ENCODE results near the gene NSUN7. TPM values are rescaled to one million over a fixed set of nuclear protein-coding genes. Genes with fewer than 3 reads are reported as not detected.

The NSUN7 gene
- total RNA-seq, 2 donors from 2014 or later = 0.19 TPM; not detected in 1

DNA sequence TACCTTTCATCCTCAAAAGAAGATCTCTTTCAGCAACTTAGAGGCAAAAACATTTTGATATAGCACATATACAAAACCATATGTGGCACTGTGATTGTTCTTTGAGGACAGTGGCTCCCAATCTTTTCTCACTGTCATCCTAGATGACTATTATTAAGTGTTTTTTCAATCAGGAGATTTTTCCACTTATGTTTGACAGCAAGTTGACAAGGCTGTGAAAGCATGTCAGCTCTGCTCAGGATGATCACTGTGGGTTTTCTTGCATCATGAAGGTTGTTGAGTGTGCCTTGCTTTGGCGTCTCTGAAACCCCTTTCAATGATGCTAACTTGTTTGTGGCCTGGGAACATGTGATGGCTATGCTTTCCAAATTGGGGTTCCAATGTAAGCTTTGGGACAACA, 20.2 kb upstream of the NSUN7 start:
- Mint-ChIP-seq H3K36me3 (no peaks in the 10 kb centered on the region), H3K9me3 (no peaks in the 10 kb centered on the region), H3K27ac (no peak overlapping the region)
- ATAC-seq (no peak), DNase-seq (ENCODE audit: low spot score in 2 of 2) (no peak)

- no peaks in the 10 kb centered on the region for H3K36me3 Mint-ChIP-seq
- H3K27ac Mint-ChIP-seq = no peak overlapping the region
- no peaks in the 10 kb centered on the region for H3K9me3 Mint-ChIP-seq
- ATAC-seq (no peak), DNase-seq (ENCODE audit: low spot score in 2 of 2) (no peak)
Measured at GRCh38 chr4:40730091-40730679, 19.6 kb upstream of the NSUN7 start.

DNA sequence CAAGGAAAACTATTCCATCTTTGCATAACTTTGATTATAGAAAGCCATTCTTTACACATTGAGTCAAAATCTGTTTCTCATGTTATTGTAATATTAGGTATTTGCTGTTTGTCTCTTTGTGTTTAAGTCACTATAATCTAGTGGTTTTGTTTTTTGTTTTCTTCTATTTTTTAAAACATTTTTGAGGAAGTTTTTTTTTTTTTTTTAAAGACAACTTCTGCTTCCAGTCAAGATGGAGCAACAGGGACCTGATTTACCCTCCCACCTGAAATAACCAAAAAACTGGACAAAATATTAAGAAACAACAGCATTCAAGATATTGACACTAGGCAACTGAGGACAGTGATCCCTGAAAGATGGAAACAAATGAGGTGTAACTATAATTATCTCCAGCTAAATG, 18.4 kb upstream of the NSUN7 start:
- ATAC-seq (no peak), DNase-seq (ENCODE audit: low spot score in 2 of 2) (no peak)
- no peaks in the 10 kb centered on the region for H3K9me3 Mint-ChIP-seq
- no peak overlapping the region for H3K27ac Mint-ChIP-seq
- no peaks in the 10 kb centered on the region for H3K36me3 Mint-ChIP-seq

DNA sequence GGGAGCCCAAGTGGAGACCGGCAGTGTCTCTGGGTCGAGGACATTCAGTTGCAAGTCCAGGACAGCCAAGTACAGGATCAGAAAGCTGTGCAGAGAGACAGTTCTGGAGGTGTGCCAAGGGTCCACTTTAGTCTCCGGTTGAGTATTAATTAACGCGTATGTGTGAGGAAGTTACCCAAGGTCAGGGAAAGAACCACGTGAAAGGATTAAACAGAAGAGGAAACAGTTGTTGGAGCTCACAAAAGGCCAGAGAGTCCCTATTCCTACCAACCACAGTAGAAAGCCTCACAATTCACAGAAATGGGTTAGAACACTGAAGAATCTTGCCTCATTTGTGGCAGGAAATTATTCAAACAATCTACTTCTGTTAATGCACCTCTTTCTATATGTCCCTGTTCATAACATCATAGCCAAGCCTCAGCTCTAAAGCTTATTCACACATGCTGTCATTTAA, 17.9 kb upstream of the NSUN7 start:
- DNase-seq (ENCODE audit: low spot score in 2 of 2) (no peak), ATAC-seq (peak; percentile 24 to 75)
- no peak overlapping the region for H3K27ac Mint-ChIP-seq

DNA sequence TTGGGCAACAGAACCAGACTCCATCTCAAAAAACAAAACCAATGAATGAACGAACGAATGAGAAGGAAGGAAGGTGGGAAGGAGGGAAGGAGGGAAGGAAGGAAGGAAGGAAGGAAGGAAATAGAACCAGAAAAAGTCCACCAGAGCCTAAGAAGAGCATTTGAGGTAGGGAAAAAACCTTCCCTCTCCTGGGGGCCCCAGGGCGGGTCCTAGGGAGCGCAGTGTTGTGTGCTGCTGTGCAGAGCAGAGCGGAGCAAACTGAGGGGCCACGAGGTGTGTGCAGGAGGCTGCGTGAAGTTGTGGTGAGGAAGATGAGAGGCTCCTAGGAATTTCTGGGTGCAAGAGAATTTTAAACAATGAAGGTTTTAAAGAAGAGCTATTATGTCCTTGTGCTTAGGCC, 16.0 kb upstream of the NSUN7 start:
- Mint-ChIP-seq H3K9me3 (no peaks in the 10 kb centered on the region), H3K27ac (no peak overlapping the region), H3K36me3 (no peaks in the 10 kb centered on the region)
- DNase-seq (ENCODE audit: low spot score in 2 of 2) = no peak
- no peak for ATAC-seq

More for the DNA sequence above, 17.9 kb upstream of the NSUN7 start:
- Mint-ChIP-seq H3K9me3 (no peaks in the 10 kb centered on the region), H3K36me3 (no peaks in the 10 kb centered on the region)

DNA sequence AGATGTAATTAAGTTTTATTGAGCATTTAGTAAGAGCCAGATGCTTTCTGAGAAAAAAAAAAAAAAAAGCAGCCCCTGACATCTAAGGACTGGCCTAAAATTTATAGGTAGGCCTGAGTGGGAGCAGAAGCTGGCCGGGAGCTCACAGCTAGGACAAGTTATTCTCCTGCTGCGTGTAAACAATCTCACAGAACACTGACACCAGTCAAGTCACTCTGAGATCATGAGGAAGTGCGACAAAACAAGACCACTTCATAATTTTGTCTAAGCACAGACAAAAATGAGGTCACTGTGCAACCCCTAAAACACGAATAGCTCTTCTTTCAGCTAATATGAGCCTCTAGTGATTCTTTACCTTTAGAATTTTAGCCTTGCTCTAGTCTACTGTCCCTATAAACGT, 15.3 kb upstream of the NSUN7 start:
- DNase-seq (ENCODE audit: low spot score in 2 of 2) (no peak), ATAC-seq (no peak)
- Mint-ChIP-seq H3K36me3 (no peaks in the 10 kb centered on the region), H3K9me3 (no peaks in the 10 kb centered on the region), H3K27ac (peak overlapping the region in 1 of 2 donors; percentile 8)

DNA sequence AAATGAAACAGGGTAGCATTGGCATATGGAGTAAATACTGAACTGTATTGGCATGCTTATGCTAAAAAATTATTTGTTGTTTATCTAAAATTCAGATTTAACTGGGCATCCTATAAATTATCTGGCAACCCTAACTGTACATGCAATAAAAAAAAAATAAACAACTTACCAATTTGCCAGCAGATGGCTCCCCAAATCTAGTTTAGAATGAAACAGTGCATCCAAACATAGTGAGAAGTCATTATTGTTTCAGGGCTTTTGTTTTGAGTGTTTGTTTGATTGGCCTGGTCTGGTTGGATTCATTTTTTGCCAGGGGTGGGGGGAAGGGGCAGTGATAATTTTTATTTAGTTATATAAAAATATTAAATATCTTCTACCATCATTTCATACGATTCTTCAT, 12.8 kb upstream of the NSUN7 start:
- ATAC-seq = peak in 1 of 2 donors; percentile 37
- no peaks in the 10 kb centered on the region for H3K9me3 Mint-ChIP-seq
- H3K27ac Mint-ChIP-seq = no peak overlapping the region
- no peaks in the 10 kb centered on the region for H3K36me3 Mint-ChIP-seq
- DNase-seq (ENCODE audit: low spot score in 2 of 2) = no peak

- Mint-ChIP-seq H3K9me3 (no peaks in the 10 kb centered on the region), H3K27ac (no peak overlapping the region), H3K36me3 (no peaks in the 10 kb centered on the region)
- no peak for ATAC-seq
- DNase-seq (ENCODE audit: low spot score in 2 of 2) = no peak
Measured at GRCh38 chr4:40737879-40738278, 11.9 kb upstream of the NSUN7 start.

DNA sequence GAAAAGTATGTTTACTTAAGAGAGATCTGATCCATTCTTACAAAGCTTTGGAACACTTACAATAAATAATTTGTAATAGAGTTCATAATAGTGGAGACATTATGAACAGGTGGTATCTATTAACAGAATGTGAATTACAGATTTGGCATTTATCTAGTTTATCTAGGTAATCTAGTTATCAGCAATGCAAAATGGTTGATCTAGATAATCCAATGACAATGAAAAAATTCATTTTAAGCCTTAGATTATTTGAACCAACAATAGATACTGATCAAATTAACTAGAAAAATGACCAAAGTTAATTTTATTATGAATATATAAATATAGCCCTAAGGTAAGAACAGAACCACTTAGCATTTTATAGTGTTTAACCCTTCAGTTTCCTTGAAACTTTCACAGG, 10.4 kb upstream of the NSUN7 start:
- ATAC-seq (no peak), DNase-seq (ENCODE audit: low spot score in 2 of 2) (no peak)
- H3K27ac Mint-ChIP-seq = no peak overlapping the region
- H3K9me3 Mint-ChIP-seq = no peaks in the 10 kb centered on the region
- H3K36me3 Mint-ChIP-seq = no peaks in the 10 kb centered on the region

DNA sequence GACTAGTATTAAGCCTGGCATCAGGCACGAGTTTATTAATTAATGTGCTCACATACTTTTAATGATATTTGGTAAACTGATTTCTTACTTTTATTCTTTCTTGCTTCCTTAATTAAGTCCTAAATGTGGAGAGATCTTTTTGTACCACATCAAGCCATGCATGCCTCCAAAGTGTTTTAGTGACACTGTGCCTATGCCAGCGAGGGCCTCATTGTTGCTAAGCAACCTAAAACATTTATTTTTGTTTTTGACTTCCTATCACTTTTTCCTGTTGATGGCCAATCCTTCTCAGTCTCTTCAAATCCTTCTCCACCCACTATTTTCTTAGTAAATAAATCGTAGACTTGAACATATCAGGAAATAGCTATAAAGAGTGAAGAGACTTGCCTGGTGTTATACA, 5.5 kb upstream of the NSUN7 start:
- no peak overlapping the region for H3K27ac Mint-ChIP-seq
- no peak for DNase-seq (ENCODE audit: low spot score in 2 of 2)
- no peaks in the 10 kb centered on the region for H3K9me3 Mint-ChIP-seq
- no peak for ATAC-seq
- H3K36me3 Mint-ChIP-seq = no peaks in the 10 kb centered on the region

DNA sequence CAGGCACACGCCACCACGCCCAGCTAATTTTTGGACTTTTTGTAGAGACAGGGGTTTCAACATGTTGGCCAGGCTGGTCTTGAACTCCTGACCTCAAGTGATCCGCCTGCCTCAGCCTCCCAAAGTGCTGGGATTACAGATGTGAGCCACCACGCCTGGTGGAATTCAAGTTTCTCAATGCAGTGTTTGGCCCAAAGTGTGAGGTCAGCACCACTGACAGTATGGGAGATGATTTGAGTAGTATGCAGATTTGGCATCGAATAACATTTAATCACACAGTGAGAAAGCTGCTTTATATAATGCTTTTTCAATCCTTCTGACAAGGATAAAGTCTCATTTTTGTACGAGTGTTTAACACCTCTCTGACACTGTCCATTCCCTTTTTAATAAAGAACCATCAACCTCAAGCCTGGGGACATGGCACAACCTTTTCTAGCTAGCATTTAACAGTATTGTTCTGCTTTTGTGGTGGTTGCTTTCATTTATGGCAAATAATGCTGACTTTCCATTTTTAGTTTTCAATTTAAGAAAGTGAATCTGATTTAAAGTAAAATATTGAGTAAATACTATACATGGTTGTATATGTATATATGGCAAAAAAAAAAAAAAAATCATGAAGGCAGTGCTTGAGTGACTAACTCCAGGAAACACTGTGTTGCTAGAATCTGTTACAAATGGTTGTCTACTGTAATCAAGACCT, 4.3 kb upstream of the NSUN7 start:
- no peak for ATAC-seq
- Mint-ChIP-seq H3K27ac (peak overlapping the region in 1 of 2 donors; percentile 72), H3K9me3 (no peaks in the 10 kb centered on the region), H3K36me3 (peaks cover under 1% of the 10 kb centered on the region in 2 donors)
- no peak for DNase-seq (ENCODE audit: low spot score in 2 of 2)

- no peak overlapping the region for H3K27ac Mint-ChIP-seq
- H3K9me3 Mint-ChIP-seq = no peaks in the 10 kb centered on the region
- ATAC-seq = no peak
- DNase-seq (ENCODE audit: low spot score in 2 of 2) = no peak
- peaks cover 11 to 14% of the 10 kb centered on the region in 2 donors for H3K36me3 Mint-ChIP-seq
Measured at GRCh38 chr4:40747207-40747835, 2.4 kb upstream of the NSUN7 start.

DNA sequence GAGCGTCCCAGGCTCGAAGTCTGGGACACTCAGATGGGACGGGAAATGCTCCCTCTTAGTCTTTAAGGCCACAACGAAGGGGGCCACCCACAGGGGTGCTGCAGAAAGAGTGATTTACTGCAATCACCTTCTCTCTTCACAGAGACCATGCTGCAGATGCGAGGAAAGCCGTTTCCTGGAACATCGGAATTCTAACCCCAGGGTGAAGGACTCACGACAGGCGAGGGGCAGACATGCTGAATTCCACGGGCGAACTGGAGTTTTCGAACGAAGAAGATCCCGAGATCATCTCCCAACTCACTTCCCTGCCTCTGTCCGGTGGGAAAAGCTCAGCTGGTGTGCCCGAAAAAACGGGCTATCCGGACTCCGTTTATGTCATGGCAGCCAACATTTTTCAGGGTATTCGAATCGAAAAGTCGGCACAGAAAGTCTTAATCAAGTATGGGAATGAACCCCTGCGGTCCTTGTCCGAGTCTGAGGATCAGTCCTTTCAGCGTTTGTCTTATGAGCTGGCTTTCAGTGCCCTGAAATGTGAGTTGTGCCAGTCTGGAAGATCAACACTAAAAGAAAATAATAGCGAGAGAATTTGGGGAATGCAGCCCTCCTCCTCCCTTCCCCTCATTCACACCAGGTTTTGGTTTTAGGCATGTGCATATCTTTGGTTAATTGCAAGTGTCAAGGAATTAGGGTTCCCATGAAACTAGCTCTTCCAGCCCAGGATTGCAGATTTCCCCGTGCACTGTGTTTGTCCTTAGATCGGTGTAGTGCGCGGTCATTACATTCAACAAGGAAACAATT, 905 bp downstream of the NSUN7 start:
- peaks cover 0 to 5% of the 10 kb centered on the region in 2 donors for H3K9me3 Mint-ChIP-seq
- H3K27ac Mint-ChIP-seq = no peak overlapping the region
- DNase-seq (ENCODE audit: low spot score in 2 of 2) = no peak
- ATAC-seq = peak in 1 of 2 donors; percentile 3
- H3K36me3 Mint-ChIP-seq = peaks cover 11 to 14% of the 10 kb centered on the region in 2 donors

GRCh38 chr4:40755616-40756015, 5.9 kb downstream of the NSUN7 start:
- Mint-ChIP-seq H3K27ac (no peak overlapping the region), H3K9me3 (peaks cover 0 to 5% of the 10 kb centered on the region in 2 donors), H3K36me3 (peaks cover 8 to 12% of the 10 kb centered on the region in 2 donors)
- no peak for ATAC-seq
- DNase-seq (ENCODE audit: low spot score in 2 of 2) = no peak

GRCh38 chr4:40763228-40763716, 13.5 kb downstream of the NSUN7 start:
- H3K36me3 Mint-ChIP-seq = no peaks in the 10 kb centered on the region
- DNase-seq (ENCODE audit: low spot score in 2 of 2) (peak in 1 of 2 donors; percentile 39), ATAC-seq (peak; percentile 95 to 98)
- peak overlapping the region; percentile 2 to 37 for H3K27ac Mint-ChIP-seq
- H3K9me3 Mint-ChIP-seq = no peaks in the 10 kb centered on the region

DNA sequence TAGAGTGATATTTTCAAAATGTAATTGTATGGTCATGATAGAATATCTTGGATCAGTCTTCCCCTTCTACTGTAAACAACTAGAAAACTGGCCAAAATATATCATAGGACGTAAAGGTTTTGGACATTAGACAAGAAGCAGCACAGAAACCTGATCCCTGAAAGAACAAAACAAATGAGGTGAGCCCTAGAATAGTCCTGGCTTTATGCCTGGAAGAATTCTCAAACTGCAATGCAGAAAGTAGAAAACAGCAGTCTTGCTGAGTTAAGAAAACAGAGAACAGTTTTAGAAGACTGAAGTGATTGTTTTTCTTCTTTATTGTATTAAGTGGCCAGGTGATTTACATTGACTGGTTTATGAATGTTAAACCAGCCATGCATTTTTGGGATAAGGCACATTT, 19.5 kb downstream of the NSUN7 start:
- H3K9me3 Mint-ChIP-seq = no peaks in the 10 kb centered on the region
- H3K27ac Mint-ChIP-seq = no peak overlapping the region
- ATAC-seq = no peak
- DNase-seq (ENCODE audit: low spot score in 2 of 2) = no peak
- no peaks in the 10 kb centered on the region for H3K36me3 Mint-ChIP-seq

- Mint-ChIP-seq H3K27ac (no peak overlapping the region), H3K9me3 (peaks cover 4 to 5% of the 10 kb centered on the region in 2 donors)
- no peak for ATAC-seq
Measured at GRCh38 chr4:40778090-40778489, 28.3 kb downstream of the NSUN7 start.

More at GRCh38 chr4:40778090-40778489, 28.3 kb downstream of the NSUN7 start:
- peaks cover 8 to 9% of the 10 kb centered on the region in 2 donors for H3K36me3 Mint-ChIP-seq
- DNase-seq (ENCODE audit: low spot score in 2 of 2) = no peak
